GM12873 (cell line): Measurements from ENCODE around the gene ZNF440.

Experiments
- CTCF ChIP-seq: IDR thresholded peaks from 2 replicates; pipeline ENCODE4 v1.5.1; 2012; ENCODE audit warnings: low read depth, mild to moderate bottlenecking, moderate library complexity, low read length, control low read depth; ENCODE audit not compliant: insufficient read depth; ENCODE audit errors: missing control alignments

The ZNF440 gene

GRCh38 chr19:11806354-11807098, 7.5 kb upstream of the ZNF440 start:
- no peak for TF ChIP-seq CTCF

- TF ChIP-seq CTCF, result no peak
These were observed 7.0 kb upstream of the ZNF440 start for GRCh38 chr19:11807099-11807380.

- TF ChIP-seq CTCF, result no peak
These were observed 407 bp upstream of the ZNF440 start for GRCh38 chr19:11813703-11814028.

GRCh38 chr19:11814700-11815035, 595 bp downstream of the ZNF440 start:
- TF ChIP-seq CTCF, result no peak

GRCh38 chr19:11821474-11822109, 7.5 kb downstream of the ZNF440 start:
- no peak for TF ChIP-seq CTCF

GRCh38 chr19:11828957-11829876, 15.1 kb downstream of the ZNF440 start:
- peak; percentile 8 for TF ChIP-seq CTCF

GRCh38 chr19:11832253-11832912, 18.3 kb downstream of the ZNF440 start:
- TF ChIP-seq CTCF, result no peak
